Right lobe of liver (tissue), 6 donors: Measurements from ENCODE around the gene CDKN2B-AS1. TPM values are rescaled to one million over a fixed set of nuclear protein-coding genes. Genes with fewer than 3 reads are reported as not detected.
"Not testable (repeated sequence)": the region's sequence is repeated elsewhere in the genome, so short reads cannot be mapped to it uniquely, and the experiment has no call there.

ENCODE experiments used
- ATAC-seq, 4 donors: fragments of 200-7000 bp; cut with Tn5 transposase; one replicate each; pipeline ENCODE4 v1.9.1; 2020; ENCODE audit warnings: mild to moderate bottlenecking in 4 of 4, moderate library complexity in 4 of 4
- DNase-seq, 3 donors: peaks; one replicate each; pipeline ENCODE4 v3.0.0-alpha.2; 2020
- H3K27ac ChIP-seq, 3 donors: fragments of 200-600 bp; one replicate each; pipeline ENCODE4 v1.8.0; 2022
- H3K27me3 ChIP-seq, 2 donors: fragments of 200-600 bp; one replicate each; pipeline ENCODE4 v1.8.0; 2022
- H3K36me3 ChIP-seq, 4 donors: fragments of 200-600 bp; sonication (generic) in 1 of 4; one replicate each; pipeline versions ENCODE4 v1.5.1 to v1.8.0; 2017 to 2022; ENCODE audit warnings: control low read depth in 1 of 4
- H3K4me1 ChIP-seq, 4 donors: fragments of 200-600 bp; sonication (generic) in 1 of 4; one replicate each; pipeline versions ENCODE4 v1.5.1 to v1.8.0; 2017 to 2022; ENCODE audit warnings: control low read depth in 1 of 4
- H3K4me3 ChIP-seq, 3 donors: fragments of 200-600 bp; one replicate each; pipeline ENCODE4 v1.8.0; 2022
- H3K9me3 ChIP-seq, 4 donors: fragments of 200-600 bp; sonication (generic) in 1 of 4; one replicate each; pipeline versions ENCODE4 v1.5.1 to v1.8.0; 2017 to 2022; ENCODE audit warnings: control low read depth in 1 of 4
- POLR2A ChIP-seq: fragments of 450-650 bp; IDR thresholded peaks from one replicate; pipeline ENCODE4 v1.6.1; 2017; ENCODE audit warnings: antibody characterized with exemption, mild to moderate bottlenecking
- WGBS: methylation state at CpG from one replicate; pipeline ENCODE4 v1.1.6; 2018; ENCODE audit warnings: low coverage, low lambda C conversion rate; ENCODE audit not compliant: insufficient coverage; ENCODE audit errors: missing lambda C conversion rate; 5-methylcytosine and 5-hydroxymethylcytosine counted together
- intact Hi-C, 2 donors: fragments of 100-400 bp; cut with DNase I; formaldehyde crosslinking; loops; one replicate each; pipeline versions ENCODE4 v1.11.2 to v1.14.1; 2022
- total RNA-seq, 6 experiments: library from RNA; depleted of rRNA in 2 of 6; stranded (reverse); fragments of >200 nt in 2 of 6; fragmentation: NEBNext Ultra II Directional in 3 of 6; extraction: Animal tissue kit (Norgen Biotek cat#: 25700) in 3 of 6; gene quantifications; one replicate each; pipeline versions ENCODE4 v1.1.0 to v1.2.4, GENCODE V29; 2016 to 2023
- TF ChIP-seq, protein P1 (sequence below), 4 donors: fragments of 200-600 bp in 3 of 4; fragments of 450-650 bp in 1 of 4; IDR thresholded peaks; one replicate each; pipeline versions ENCODE4 v1.5.1 to v1.8.0; 2016 to 2022; ENCODE audit warnings: antibody characterized with exemption in 4 of 4, mild to moderate bottlenecking in 2 of 4
- donor health status: DM: no; HTN: yes; CAD: no.
- donor health status: DM: no; HTN: no; CAD: no.
- donor health status: DM: no; HTN: no; CAD: no.
- donor health status: DM: no; HTN: yes; CAD: no.
- donor health status: DM: no; HTN: yes; CAD: no.

CDKN2B-AS1 gene
- total RNA-seq, 6 experiments from 2014 or later: 0.13 to 0.37 (median 0.21) TPM; not detected in 2

DNA sequence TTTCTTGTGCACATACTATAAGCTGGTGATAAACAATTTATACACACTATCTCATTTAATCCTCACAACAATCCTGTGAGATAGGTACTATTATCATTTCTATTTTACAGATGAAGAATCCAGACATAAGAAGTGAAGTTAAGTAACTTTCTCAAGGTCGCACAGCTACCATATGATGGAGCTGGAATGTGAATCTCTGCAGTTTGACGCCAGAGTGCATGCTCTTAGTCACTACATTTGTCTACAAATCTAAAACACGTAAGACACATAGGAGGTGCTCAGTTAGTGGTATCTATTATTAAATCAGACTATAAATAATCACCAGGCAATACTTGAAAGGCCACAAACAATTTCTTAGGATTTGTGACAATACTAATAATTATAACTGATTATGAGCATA, 59.5 kb downstream of the CDKN2B-AS1 start:
- H3K4me1 ChIP-seq: no peaks in the 10 kb centered on the region
- H3K4me3 ChIP-seq: no peak overlapping the region
- no peaks in the 10 kb centered on the region for H3K27me3 ChIP-seq
- H3K27ac ChIP-seq: no peak overlapping the region
- intact Hi-C loops: no loop called here
- no peak for DNase-seq
- no peak for ATAC-seq
- H3K36me3 ChIP-seq: no peaks in the 10 kb centered on the region
- TF ChIP-seq, protein P1, sequence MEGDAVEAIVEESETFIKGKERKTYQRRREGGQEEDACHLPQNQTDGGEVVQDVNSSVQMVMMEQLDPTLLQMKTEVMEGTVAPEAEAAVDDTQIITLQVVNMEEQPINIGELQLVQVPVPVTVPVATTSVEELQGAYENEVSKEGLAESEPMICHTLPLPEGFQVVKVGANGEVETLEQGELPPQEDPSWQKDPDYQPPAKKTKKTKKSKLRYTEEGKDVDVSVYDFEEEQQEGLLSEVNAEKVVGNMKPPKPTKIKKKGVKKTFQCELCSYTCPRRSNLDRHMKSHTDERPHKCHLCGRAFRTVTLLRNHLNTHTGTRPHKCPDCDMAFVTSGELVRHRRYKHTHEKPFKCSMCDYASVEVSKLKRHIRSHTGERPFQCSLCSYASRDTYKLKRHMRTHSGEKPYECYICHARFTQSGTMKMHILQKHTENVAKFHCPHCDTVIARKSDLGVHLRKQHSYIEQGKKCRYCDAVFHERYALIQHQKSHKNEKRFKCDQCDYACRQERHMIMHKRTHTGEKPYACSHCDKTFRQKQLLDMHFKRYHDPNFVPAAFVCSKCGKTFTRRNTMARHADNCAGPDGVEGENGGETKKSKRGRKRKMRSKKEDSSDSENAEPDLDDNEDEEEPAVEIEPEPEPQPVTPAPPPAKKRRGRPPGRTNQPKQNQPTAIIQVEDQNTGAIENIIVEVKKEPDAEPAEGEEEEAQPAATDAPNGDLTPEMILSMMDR (IDR thresholded peaks at IDR 0.05): no peak
- no peak for TF ChIP-seq POLR2A
- H3K9me3 ChIP-seq: no peaks in the 10 kb centered on the region
- 87% methylated on average over 3 of the region's 3 CpGs for WGBS

DNA sequence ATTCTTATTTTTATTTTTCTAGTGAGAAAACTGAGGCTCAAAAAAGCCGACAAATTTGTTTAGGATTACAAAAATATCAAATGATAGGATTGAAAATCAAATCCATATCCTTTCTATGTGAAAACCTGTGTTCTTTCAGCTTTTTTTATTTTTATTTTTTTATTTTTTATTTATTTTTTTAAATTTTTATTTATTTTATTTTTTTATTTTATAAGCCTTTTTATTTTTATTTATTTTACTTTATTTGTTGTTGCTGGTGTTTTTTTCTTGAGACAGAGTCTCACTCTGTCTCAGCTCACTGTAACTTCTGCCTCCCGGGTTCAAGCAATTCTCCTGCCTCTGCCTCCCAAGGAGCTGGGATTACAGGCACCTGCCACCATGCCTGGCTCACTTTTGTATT, 59.9 kb downstream of the CDKN2B-AS1 start:
- no peaks in the 10 kb centered on the region for H3K36me3 ChIP-seq
- no peak overlapping the region for H3K27ac ChIP-seq
- ATAC-seq (no peak), DNase-seq (no peak)
- intact Hi-C loops: no loop called here
- H3K4me1 ChIP-seq: no peaks in the 10 kb centered on the region
- H3K4me3 ChIP-seq: no peak overlapping the region
- no peaks in the 10 kb centered on the region for H3K27me3 ChIP-seq
- TF ChIP-seq, protein P1 (IDR thresholded peaks at IDR 0.05): no peak
- no peak for TF ChIP-seq POLR2A
- no peaks in the 10 kb centered on the region for H3K9me3 ChIP-seq
- WGBS: 91% methylated on average over 2 of the region's 2 CpGs

DNA sequence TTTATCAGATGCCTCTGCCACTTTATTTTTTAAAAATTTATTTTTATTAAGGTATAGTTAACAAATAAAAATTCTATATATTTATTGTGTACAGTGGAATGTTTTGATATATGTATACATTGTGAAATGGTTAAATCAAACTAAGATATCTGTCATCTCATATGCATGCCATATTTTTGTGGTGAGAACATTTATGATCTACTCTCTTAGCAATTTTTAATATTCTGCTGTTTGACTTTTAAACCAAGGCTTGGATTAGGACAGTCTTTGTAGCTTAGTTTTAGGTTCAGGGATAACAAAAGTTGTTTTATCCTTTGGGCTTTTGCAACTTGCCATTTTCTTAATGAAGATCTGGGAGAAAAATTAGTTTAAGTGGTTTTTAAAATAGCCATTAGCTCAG, 60.5 kb downstream of the CDKN2B-AS1 start:
- Histone ChIP-seq H3K4me1 (no peaks in the 10 kb centered on the region), H3K27me3 (no peaks in the 10 kb centered on the region), H3K9me3 (no peaks in the 10 kb centered on the region), H3K4me3 (no peak overlapping the region), H3K27ac (no peak overlapping the region), H3K36me3 (no peaks in the 10 kb centered on the region)
- ATAC-seq: no peak
- intact Hi-C loops: no loop called here
- no peak for DNase-seq
- no peak for TF ChIP-seq POLR2A
- TF ChIP-seq, protein P1 (IDR thresholded peaks at IDR 0.05): no peak

DNA sequence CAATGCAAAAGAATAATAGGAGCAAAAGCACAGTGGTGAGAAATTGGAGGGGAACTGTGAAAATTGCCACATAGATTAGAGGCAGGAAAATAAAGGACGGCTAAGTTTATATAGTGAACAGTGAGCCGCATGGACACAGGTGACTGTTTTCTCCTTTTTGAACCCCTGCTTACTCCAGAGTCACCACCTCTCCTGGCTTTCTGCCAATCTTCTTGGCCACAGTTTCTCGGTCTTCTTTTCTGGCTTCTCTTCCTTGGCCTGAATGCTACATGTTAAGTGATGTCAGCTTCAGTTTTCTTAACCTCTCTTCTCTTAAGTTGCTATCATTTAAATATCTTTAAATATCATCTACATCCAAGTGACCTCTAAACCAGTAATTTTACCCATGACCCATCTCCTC, 61.8 kb downstream of the CDKN2B-AS1 start:
- Histone ChIP-seq H3K9me3 (no peaks in the 10 kb centered on the region), H3K4me3 (no peak overlapping the region), H3K36me3 (no peaks in the 10 kb centered on the region), H3K4me1 (no peaks in the 10 kb centered on the region), H3K27ac (no peak overlapping the region), H3K27me3 (no peaks in the 10 kb centered on the region)
- intact Hi-C loops: no loop called here
- TF ChIP-seq POLR2A: no peak
- TF ChIP-seq, protein P1 (IDR thresholded peaks at IDR 0.05): no peak
- DNase-seq (no peak), ATAC-seq (no peak)
- 49% methylated on average over 3 of the region's 3 CpGs for WGBS

DNA sequence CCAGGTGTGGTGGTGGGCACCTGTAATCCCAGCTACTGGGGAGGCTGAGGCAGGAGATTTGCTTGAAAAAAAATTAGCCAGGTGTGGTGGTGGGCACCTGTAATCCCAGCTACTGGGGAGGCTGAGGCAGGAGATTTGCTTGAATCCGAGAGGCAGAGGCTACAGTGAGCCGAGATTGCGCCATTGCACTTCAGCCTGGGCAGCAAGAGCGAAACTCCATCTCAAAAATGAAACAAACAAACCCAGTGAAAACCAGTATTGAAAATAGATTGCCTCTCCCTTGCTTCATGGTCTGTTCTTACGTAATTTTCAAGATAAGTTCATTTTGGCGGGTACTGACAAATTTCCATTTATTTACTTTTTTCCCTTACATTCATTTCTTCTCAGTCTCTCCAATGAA, 63.4 kb downstream of the CDKN2B-AS1 start:
- intact Hi-C loops, ATAC-seq, H3K4me3 ChIP-seq, H3K27me3 ChIP-seq, H3K9me3 ChIP-seq, H3K27ac ChIP-seq, DNase-seq, H3K4me1 ChIP-seq, H3K36me3 ChIP-seq: not testable (repeated sequence)
- WGBS: 61% methylated on average over 5 of the region's 6 CpGs
